AG08396 (cell line): ENCODE results near the gene FIGNL1.

Experiments used
- DNase-seq: peaks from one replicate; pipeline ENCODE4 v3.0.0; 2012; ENCODE audit warnings: low spot score, mixed read lengths

FIGNL1 gene

GRCh38 chr7:50427518-50427917 lies 22.6 kb downstream of the FIGNL1 start:
- no peak for DNase-seq

GRCh38 chr7:50426280-50427045 lies 23.7 kb downstream of the FIGNL1 start:
- DNase-seq: no peak

GRCh38 chr7:50425318-50425717 lies 24.8 kb downstream of the FIGNL1 start:
- DNase-seq: no peak

- DNase-seq: no peak
Measured at GRCh38 chr7:50423860-50424259, 26.3 kb downstream of the FIGNL1 start.

GRCh38 chr7:50422858-50423257 lies 27.3 kb downstream of the FIGNL1 start:
- DNase-seq: no peak

- DNase-seq: no peak
Measured at GRCh38 chr7:50421043-50421442, 29.1 kb downstream of the FIGNL1 start.

- no peak for DNase-seq
Measured at GRCh38 chr7:50418526-50419290, 31.4 kb downstream of the FIGNL1 start.

- peak; percentile 81 for DNase-seq
Measured at GRCh38 chr7:50418086-50418515, 32.0 kb downstream of the FIGNL1 start.

GRCh38 chr7:50416527-50417182 lies 33.5 kb downstream of the FIGNL1 start:
- no peak for DNase-seq

- no peak for DNase-seq
Measured at GRCh38 chr7:50415844-50416364, 34.2 kb downstream of the FIGNL1 start.

GRCh38 chr7:50413561-50413960 lies 36.6 kb downstream of the FIGNL1 start:
- DNase-seq: no peak

GRCh38 chr7:50412973-50413372 lies 37.2 kb downstream of the FIGNL1 start:
- DNase-seq: no peak

- DNase-seq: no peak
Measured at GRCh38 chr7:50411332-50411731, 38.8 kb downstream of the FIGNL1 start.

- DNase-seq: no peak
Measured at GRCh38 chr7:50409856-50410745, 40.0 kb downstream of the FIGNL1 start.

- DNase-seq: no peak
Measured at GRCh38 chr7:50406935-50407334, 43.2 kb downstream of the FIGNL1 start.

GRCh38 chr7:50405221-50405620 lies 44.9 kb downstream of the FIGNL1 start:
- no peak for DNase-seq

GRCh38 chr7:50404392-50404791 lies 45.8 kb downstream of the FIGNL1 start:
- DNase-seq: no peak

- DNase-seq: no peak
Measured at GRCh38 chr7:50400114-50400513, 50.0 kb downstream of the FIGNL1 start.

- no peak for DNase-seq
Measured at GRCh38 chr7:50399635-50400034, 50.5 kb downstream of the FIGNL1 start.

- no peak for DNase-seq
Measured at GRCh38 chr7:50399206-50399605, 50.9 kb downstream of the FIGNL1 start.

GRCh38 chr7:50397971-50398324 lies 52.2 kb downstream of the FIGNL1 start:
- DNase-seq: no peak
